ENCODE data around the gene AOAH.

AOAH gene

GRCh38 chr7:36723951-36724664 lies at the start of gene AOAH:
AOAH (minus strand) TSS chr7:36724494; CDS start chr7:36724148, 346 bp downstream.
- DNase-seq, result peak in 13 of 58 donors; percentile 2 to 35 (median 12)

- DNase-seq, result no peak
Measured at GRCh38 chr7:36766451-36766850, 42.2 kb upstream of the AOAH start.

DNA sequence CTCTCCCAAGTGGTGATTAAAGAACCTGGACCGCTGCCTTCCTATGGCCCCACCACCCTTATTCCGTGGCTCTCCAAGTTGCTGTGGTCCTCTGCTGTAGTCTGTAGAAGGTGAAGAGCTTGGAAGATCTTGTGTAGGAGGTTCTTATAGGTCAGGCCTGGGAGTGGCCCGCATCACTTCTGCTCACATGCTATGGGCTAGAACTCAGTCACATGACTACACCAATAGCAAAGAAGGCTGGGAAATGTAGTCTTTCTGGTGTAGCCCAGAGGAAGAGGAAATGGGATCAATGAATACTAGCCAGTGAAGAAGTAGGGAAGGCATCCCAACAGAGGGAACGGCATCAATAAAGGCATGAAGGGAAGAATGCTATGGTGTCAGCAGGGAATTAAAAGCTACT lies 41.3 kb upstream of the AOAH start:
- DNase-seq, result no peak

DNA sequence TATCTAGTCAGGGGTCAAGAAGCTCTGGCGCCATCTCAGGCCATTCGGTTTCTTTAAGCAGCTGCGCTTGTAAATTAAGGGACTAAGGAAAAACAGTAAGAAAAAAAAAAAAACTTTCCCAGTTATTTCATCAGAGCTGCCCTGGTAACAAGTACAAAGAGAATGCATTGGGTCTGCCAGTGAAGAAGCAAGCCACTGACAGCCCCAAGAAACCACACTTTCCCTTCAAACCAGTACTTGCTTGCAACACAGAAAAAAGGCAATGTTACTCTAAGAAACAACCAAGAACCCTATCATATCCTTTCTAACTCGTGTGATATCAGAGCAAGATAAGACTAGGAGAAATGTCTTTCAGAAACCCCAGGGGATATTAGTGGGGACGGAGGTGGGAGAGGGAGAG lies 40.6 kb upstream of the AOAH start:
- DNase-seq, result no peak

GRCh38 chr7:36763132-36763816 lies 39.0 kb upstream of the AOAH start:
- DNase-seq, result no peak

DNA sequence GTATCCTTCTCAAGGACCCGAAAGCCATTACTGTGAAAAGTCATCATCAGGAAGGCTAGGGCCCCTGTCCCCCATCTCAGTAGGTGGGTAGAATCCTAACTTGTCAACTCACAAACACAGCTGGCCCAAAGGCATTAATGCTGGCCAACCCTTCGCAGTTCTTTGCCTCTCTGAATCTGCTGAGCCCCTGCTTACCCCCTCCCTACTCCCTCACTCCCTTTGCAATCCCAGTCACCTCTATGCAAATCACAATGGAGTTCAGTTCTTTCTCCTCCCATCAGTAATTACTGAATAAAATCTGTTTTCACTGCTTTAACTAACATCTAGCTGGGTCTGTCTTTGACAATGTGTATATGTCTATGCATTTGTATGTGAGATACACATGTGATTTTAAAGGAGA lies 38.1 kb upstream of the AOAH start:
- no peak for DNase-seq

- DNase-seq, result no peak
Measured at GRCh38 chr7:36761835-36762234, 37.5 kb upstream of the AOAH start.

DNA sequence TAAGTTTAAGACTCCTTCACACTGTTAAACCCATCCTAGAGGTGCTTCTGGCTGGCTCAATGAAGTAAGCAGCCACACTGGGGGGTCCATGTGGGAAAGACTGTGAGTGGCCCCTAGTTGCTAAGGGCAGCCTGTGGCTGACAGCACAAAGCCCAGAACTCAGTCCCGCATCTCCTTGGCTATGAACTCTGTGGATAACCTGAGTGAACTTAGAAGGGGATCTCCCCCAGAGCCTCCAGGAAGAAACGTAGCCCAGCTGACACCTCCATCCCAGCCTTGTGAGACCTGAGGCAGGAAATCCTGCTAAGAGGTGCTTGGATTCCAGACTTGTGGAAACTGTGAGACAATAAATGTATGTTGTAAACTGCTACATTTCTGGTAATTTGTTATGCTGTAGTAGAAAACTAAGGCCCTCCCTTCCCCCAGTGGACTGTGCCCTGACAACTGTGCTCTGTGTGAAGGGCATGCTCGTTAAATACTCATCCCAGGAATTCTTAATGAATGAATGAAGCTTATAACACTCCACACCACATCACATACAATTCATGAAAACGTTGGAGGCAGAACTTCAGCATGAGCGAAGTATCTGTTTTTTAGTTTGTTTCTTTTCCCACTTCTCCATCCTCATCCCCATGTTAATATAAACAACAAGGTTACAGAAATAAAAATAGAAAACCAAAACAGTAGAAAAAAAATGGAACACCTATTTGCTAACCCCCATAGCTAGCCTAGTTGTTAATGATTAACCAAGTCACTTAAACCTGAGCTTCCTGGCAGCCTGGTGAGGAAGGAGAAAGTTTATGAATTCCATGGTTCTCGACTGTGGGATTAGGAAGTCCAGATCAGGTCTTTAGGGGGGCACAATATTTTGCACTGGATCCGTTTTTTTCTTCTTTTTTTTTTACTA lies 36.8 kb upstream of the AOAH start:
- no peak for DNase-seq

DNA sequence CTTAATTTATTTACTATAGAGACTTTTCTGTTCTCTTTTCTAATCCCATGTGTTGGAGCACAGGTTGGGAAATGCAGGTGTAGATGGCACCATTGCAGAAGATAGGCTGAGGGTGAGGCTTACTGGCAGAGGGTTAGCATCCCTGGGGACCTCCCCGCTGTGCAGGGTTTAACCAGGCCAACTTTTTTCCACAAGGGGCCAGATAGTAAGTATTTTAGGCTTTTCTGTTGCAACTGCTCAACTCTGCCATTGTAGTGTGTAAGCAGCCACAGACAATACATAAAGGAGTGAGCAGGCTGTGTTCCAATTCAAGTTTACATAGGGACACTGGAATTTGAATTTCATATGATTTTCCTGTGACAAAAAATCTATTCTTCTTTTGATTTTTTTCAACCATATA lies 34.6 kb upstream of the AOAH start:
- no peak for DNase-seq

DNA sequence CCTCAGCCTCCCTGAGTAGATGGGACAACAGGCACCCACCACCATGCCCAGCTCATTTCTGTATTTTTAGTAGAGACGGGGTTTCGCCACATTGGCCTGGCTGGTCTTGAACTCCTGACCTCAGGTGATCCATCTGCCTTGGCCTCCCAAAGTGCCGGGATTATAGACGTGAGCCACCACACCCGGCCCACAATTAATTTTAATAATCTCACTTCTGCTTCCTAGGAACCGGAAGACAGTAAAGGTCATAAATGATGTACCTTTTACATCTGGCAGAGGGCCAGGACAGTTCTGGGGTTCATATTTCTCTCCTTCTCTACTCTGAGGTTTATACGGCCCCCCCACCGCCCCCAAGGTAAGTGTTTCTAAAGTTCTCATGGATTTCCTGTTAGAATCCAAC lies 31.2 kb upstream of the AOAH start:
- no peak for DNase-seq

DNA sequence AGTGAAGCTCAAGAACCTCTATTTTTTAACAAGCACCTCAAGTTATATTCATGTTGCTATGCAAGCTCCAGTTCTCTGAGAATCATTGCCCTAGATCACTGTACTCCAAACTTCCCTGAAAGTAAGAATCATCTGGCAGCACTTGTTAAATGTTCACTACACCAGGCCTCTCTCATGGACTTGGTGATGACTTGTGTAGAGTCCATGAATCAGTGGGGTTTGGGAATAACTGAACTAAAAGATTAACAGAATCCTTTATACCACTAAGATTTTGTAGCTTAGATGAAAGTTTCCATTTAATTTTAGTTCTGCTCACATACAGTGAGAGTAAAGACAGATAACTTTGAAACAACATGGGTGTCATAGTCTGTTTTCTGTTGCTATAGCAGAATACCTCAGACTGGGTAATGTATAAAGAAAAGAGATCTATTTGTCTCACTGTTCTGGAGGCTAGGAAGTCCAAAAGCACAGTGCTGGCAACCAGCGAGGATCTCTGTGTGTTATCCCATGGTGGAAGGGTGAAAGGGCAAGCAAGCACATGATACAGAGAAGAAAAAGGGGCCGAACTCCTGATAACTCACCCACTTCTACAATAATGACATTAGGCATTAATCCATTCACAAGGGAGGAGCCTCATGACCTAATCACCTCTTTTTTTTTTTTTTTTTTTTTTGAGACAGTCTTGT lies 27.9 kb upstream of the AOAH start:
- DNase-seq, result no peak

GRCh38 chr7:36750451-36750850 lies 26.2 kb upstream of the AOAH start:
- DNase-seq, result no peak

GRCh38 chr7:36749282-36749960 lies 25.1 kb upstream of the AOAH start:
- no peak for DNase-seq

GRCh38 chr7:36748017-36748487 lies 23.8 kb upstream of the AOAH start:
- DNase-seq, result no peak

GRCh38 chr7:36747280-36748016 lies 23.2 kb upstream of the AOAH start:
- DNase-seq, result no peak

DNA sequence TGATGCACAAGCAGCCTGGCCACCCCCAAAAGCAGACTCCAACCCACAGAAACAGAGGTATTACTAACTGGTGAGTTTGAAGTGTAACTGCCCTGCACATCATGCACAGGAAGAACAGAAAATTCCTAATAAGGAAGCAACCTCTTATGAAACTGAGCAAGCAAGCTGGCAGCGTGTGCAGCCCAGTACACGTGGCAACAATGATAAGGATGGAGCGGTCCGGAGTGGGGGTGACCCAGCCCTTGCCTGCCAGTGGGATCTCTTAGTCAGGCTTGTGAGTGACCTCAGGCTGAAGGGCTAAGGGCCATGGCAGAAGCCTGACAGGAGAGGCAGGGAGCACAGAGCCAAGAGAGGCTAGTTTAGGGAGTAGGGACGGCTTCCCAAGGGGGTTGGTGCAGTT lies 22.1 kb upstream of the AOAH start:
- peak in 1 of 58 donors; percentile 24 for DNase-seq

DNA sequence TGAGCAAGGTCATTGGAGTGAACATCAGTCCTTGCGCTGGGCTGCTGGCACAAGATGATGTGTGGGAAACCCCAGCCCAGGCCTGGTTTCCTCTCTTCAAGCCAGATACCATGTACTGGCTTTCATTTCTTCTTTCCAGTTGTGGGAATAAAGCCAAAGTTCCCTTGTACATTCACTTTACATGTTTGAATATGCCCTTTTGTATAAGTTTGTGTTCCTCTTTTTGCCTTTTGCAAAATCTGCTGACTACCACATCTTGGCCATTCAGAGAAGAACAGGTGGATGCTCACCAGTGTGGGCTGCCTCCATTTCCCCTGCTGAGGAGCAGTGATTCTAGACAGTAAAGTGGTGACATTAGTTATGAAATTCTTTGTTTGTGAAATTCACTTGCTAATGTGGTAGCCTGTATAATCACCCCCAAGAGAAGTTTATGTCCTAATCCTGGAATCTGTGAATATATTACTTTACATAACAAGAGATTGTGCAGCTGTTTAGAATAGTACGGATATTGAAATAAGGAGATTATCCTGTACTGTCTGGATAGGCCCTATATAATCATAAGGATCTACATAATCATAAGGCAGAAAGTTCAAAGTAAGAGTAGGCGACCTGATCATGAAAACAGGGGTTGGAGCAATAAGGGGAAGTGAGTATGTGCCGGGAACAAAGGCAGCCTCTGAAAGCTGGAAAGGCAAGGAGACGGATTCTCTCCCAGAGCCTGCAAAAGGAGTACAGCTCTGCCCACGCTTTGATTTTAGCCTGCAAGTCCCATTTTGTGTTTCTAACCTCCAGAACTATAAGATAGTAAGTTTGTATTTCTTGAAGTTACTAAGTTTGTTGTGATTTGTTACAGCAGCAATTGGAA lies 18.8 kb upstream of the AOAH start:
- peak in 8 of 58 donors; percentile 2 to 37 (median 11) for DNase-seq

DNA sequence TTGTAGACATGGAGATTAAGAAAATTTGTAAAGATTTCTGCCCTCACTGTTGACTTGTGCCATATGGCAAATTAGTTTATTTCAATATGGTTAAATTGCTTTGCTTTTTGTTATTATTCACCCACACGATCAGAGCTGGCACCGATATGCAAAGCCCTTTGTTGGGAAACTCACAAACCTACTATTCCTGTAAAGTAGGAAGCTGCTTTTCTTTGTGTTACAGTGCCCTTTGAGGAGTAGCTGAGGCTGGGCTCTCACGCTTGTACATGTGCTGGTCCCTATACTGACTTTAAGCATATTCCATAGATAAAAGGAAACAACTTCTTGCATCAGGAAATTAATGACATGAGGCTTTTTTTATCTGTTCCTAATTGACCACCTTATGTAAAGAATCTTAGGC lies 17.6 kb upstream of the AOAH start:
- DNase-seq, result no peak

DNA sequence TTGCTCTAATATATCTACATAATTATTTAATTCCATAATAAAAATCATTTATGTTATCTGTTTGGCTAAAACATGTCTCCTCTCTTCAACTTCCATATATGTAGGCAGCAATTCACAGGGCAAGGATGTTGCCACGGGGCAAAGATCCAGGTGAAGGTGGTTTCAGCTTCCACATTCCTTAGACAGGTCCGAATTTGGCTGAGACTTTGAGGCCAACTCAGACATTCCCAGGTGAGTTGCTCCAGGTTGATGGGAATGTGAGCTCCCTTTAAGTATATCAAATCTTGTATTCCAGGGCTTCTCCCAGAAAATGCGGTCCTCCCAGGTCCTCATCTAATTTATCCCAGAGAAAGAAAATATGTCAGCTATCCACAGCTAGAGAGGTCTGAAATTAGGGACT lies 15.1 kb upstream of the AOAH start:
- no peak for DNase-seq
